Choroid plexus epithelial cell (primary cell): ENCODE measurements around the gene HSPG2.

ENCODE experiments used
- DNase-seq: peaks from one replicate; pipeline ENCODE4 v3.0.0-alpha.2; 2010; ENCODE audit warnings: low read depth
- H3K4me3 ChIP-seq: 2 replicates; pipeline ENCODE4 v1.5.1; 2011; ENCODE audit warnings: low read depth, mild to moderate bottlenecking, control low read depth, low read length, moderate library complexity
- CTCF ChIP-seq: conservative IDR thresholded peaks from 2 replicates; pipeline ENCODE4 v1.5.1; 2011; ENCODE audit warnings: low read depth, mild to moderate bottlenecking, control low read depth, inconsistent platforms, low read length, moderate library complexity

Gene HSPG2

GRCh38 chr1:21880619-21880970 is 56.5 kb downstream of the HSPG2 start:
- no peak for DNase-seq
- H3K4me3 ChIP-seq = no peak overlapping the region
- TF ChIP-seq CTCF = no peak

DNA sequence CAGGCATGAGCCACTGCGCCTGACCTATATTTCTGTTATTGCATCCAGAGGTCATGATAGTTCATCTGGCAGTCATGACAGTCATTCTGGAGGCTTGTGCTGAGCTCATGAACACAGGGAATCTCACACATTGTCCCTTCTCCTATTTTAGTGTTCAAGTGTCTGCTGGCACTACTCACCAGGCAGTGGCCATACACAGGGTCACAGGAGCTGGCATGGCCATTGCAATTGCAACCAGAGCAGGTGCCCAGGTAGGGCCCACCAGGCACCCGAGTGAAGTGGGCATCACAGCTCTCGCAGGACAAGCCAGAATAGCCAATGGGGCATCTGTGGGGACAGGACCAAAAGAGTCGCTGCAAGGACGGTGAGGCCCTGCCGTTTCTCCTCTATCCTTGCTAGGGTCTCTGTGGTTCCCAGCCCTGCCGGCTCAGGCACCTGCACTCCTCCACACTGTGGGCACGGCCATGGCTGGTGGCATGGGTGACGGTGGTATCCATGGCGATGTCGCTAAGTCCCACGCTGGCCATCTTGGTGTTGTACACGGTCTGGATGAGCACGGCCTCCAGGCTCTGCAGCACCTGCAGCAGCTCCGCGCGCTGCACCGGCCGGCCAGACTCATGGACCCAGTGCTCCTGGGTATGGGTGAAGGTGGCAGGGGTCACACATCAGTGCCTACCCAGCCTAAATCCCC is 57.0 kb downstream of the HSPG2 start:
- TF ChIP-seq CTCF = no peak
- H3K4me3 ChIP-seq = no peak overlapping the region
- no peak for DNase-seq

DNA sequence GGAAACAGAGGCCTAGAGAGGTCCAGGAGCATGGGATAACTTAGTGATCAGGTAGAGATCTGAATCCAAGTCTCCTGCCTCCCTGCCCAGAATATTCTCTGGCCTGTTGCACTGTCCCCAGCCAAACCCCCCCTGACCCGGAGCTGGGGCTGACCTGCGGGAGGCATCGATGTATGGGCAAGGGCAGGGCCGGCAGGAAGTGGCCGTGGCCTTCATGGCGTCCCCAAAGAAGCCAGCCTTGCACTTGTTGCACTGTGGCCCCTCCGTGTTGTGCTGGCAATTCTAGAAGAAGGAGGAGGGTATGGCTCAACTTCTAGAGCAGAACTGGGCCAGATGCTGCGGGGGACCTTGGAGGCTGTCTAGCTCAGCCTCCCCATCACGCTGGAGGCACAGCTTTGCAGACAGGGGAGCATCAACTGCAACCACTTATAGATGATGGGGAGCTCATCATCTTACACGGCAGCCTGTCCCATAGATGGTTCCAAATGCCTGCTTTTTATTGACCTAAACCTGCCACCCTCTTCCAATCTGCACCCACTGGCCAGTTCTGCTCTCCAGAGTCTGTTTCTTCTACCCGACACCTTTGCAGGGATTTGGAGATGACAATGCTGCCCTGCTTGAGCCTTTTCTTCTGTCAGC is 58.2 kb downstream of the HSPG2 start:
- TF ChIP-seq CTCF = no peak
- H3K4me3 ChIP-seq = no peak overlapping the region
- DNase-seq = no peak

GRCh38 chr1:21878009-21878773 is 58.9 kb downstream of the HSPG2 start:
- TF ChIP-seq CTCF = no peak
- DNase-seq = no peak
- H3K4me3 ChIP-seq = no peak overlapping the region

DNA sequence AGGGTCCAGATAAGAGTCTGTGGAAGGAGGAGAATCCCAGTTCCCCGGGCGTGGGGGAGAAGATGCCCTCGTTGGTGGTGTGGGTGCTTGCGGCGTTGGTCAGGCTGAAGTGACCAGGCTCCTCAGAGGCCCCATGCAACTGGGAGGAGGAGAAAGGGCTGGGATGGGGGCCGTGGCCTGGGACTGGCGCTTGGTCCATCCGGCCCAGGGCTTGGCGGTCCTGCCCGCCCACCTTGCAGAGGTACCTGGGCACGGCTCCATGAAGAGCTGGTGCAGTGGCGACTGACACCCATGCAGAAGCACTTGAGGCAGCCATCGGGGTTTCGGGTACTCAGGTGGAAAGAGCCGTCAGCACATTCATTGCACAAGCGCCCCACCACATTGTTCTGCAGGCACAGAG is 60.8 kb downstream of the HSPG2 start:
- no peak for DNase-seq
- no peak for TF ChIP-seq CTCF
- H3K4me3 ChIP-seq = no peak overlapping the region

DNA sequence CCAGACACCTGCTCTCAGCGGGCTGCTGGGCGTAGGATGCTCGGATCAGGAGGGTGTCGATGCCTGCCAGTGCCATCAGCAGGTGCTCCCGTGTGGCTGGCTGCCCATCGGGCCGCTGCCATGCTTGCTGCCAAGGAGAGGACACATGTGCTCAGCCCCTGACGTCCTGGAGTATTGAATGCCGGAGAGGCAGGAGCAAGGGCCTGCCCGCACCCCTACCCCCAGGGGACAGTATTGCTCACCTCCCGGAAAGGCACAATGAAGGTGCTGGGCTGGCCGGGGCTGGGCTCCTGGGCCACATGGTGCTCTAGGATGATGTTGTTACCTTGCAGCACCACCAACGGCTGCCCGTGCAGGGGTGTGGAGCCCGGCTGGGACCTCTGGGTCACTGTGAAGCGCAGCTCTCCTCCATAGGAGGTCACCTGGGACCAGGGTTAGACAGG is 61.5 kb downstream of the HSPG2 start:
- H3K4me3 ChIP-seq = no peak overlapping the region
- no peak for DNase-seq
- no peak for TF ChIP-seq CTCF
